ENCODE data around the gene ZFP91. TPM values are rescaled to one million over a fixed set of nuclear protein-coding genes. Genes with fewer than 3 reads are reported as not detected.

ZFP91 gene
- total RNA-seq, 1 donor from 2014 or later, result 53.2 TPM

DNA sequence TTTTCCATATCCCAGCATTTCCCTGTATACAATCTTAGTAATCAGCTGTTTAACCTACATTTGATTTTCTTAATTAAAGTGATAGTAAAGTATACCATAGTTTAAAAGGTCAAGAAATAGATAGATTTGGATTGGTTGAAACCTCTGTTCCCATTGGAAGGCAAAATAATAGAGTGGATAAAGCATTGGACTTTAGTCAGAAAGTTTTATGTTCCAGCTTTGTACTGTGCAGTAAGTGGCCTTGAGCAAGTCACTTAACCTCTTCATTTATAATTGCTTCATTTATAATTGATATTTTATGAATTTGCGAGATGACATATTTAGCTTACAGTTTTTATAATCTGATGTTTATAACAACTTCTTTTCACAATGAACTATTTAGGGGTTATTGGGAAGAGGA lies 3.6 kb downstream of the ZFP91 start:
- DNase-seq, result no peak

- DNase-seq, result no peak
These were observed 8.1 kb downstream of the ZFP91 start for GRCh38 chr11:58586998-58587397.

GRCh38 chr11:58591659-58592058 lies 12.8 kb downstream of the ZFP91 start:
- DNase-seq, result no peak

DNA sequence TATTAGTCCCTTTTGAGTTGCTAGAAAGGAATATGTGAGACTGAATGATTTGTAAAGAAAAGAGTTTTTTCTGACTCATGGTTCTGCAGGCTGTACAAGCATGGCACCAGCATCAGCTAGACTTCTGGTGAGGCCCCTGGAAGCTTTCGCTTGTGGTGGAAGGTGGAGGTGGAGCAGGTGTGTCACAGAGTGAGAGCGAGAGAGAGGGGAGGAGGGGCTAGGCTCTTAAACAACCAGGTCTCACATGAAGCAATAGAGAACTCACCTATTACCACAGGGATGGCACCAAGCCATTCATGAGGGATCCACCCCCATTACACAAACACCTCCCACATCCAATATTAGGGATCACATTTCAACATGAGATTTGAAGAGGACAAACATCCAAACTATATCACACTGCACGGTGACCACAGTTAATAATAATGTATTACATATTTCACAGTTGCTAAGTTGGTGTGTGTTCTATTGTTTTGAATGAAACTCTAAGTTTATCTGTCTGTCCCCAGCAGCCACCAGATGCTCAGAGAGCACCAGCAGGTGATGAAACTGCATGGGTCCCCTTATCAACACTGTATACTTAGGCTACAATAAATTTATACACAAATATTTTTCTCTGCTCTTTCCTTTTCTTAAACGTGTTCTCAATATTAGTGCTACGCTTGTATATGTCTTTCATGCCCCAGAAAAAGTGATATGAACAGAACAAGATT lies 14.1 kb downstream of the ZFP91 start:
- DNase-seq, result no peak

GRCh38 chr11:58594826-58595225 lies 16.0 kb downstream of the ZFP91 start:
- DNase-seq, result no peak

- DNase-seq, result no peak
These were observed 17.8 kb downstream of the ZFP91 start for GRCh38 chr11:58596621-58597020.

- no peak for DNase-seq
These were observed 18.8 kb downstream of the ZFP91 start for GRCh38 chr11:58597486-58598144.

- DNase-seq, result no peak
These were observed 21.6 kb downstream of the ZFP91 start for GRCh38 chr11:58600510-58600909.

GRCh38 chr11:58606930-58607714 lies 28.3 kb downstream of the ZFP91 start:
- DNase-seq, result no peak

GRCh38 chr11:58608331-58608730 lies 29.5 kb downstream of the ZFP91 start:
- no peak for DNase-seq

GRCh38 chr11:58609723-58610122 lies 30.9 kb downstream of the ZFP91 start:
- DNase-seq, result no peak

- no peak for DNase-seq
These were observed 34.4 kb downstream of the ZFP91 start for GRCh38 chr11:58613228-58613627.

GRCh38 chr11:58615559-58615958 lies 36.7 kb downstream of the ZFP91 start:
- DNase-seq, result no peak

DNA sequence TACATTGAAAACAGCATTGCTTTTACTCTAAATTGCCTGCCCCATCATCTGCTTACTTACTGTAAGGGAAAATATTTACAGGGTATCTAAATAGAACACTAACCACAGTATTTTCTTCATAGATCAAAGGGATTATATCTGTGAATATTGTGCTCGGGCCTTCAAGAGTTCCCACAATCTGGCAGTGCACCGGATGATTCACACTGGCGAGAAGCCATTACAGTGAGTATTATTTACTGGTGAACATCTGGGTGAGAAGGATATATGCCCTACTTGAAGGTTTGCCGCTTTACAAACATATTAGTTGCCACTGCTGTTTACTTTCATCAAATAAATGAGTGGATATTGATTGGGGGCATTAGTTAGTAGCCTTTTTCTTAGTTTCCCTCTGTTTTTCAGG lies 37.7 kb downstream of the ZFP91 start:
- DNase-seq, result peak; percentile 13

- DNase-seq, result no peak
These were observed 39.2 kb downstream of the ZFP91 start for GRCh38 chr11:58617976-58618557.

DNA sequence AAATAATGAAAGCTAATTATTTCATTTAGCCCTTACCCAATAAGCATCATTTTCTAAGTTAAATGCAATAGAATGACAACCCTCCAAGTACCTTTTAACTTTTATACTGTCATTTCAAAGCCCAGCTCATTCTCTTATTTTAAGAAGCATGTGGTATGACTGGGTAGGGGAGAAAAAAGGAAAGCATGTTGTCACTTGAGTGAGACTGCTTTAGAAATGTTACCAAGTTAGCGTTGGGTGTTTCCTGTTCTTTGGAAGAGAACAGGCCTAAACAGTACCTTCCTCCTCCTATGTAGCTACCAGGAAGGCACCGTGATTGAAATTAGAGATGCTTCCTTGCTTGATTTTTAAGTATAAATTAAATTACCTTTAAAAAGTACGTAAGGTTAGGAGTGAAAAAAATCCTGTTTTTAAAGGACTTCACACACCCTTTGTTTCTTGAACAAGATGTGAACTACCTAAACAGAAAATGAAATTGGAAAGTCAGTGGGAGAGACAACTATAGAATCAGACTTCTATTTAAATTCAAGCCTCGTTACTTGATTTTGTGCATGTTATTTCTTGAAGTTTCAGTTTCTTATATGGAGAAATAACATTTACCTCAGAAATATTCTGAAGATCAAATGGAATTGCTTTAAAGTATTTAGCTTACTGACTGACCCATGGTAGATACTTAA lies 42.9 kb downstream of the ZFP91 start:
- DNase-seq, result no peak

DNA sequence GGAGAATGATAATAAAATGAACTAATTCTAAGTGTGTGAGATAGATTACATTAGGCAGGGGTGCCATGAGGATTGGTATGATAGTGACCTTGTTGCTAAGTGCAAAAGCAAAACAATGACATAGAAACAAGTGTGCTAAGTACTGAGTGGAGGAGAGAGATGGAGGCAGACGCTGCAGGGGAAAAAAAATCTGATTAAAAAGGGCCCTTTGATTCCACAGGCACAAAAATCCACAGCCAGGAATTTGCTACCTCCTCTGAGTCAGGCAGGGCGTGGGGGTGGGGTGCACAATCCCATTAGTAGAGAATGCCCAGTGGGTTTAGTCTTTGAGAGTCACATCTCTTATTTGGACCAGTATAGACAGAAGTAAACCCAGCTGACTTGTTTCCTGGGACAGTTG lies 43.5 kb downstream of the ZFP91 start, which contains the start of gene CNTF:
CNTF (plus strand) TSS at position 322 of the 400 bp plus-strand sequence. CDS start 88 bp downstream, outside the sequence.
- no peak for DNase-seq

DNA sequence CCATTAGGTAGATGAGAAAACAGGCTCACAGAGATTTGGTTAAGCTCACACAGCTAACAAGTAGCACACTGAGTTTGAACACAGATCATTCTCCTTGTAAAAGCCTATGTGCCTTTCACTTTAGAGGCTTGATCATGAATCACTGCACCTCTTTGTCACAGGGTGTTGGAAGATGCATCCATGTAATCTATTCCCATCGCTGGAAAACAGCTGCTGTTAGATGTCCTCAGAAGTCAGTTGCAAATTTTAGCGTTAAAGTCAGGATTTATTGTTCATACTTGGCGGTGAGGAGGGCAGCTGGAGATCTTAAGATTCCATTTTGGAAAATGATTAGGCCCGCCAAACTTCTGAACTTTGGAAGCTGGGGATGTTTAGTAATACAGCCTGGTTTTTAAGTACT lies 46.2 kb downstream of the ZFP91 start:
- DNase-seq, result peak; percentile 5

GRCh38 chr11:58625826-58626460 lies 47.1 kb downstream of the ZFP91 start:
- no peak for DNase-seq

GRCh38 chr11:58626934-58627483 lies 48.1 kb downstream of the ZFP91 start:
- DNase-seq, result no peak

GRCh38 chr11:58628446-58628845 lies 49.6 kb downstream of the ZFP91 start:
- no peak for DNase-seq

Data from tongue (tissue), 2 donors.